Panc1 (cell line): ENCODE results near the gene CLDN5. TPM values are rescaled to one million over a fixed set of nuclear protein-coding genes. Genes with fewer than 3 reads are reported as not detected.
"Not testable (repeated sequence)": the region's sequence is repeated elsewhere in the genome, so short reads cannot be mapped to it uniquely, and the experiment has no call there.

Source experiments
- ATAC-seq: fragments of 200-7000 bp; cut with Tn5 transposase; 2 replicates; pipeline ENCODE4 v1.9.1; 2020; ENCODE audit warnings: mild to moderate bottlenecking, moderate library complexity
- BruUV-seq: library from RNA; stranded (reverse); fragments of 400-500 nt; replicated peaks from 2 replicates; lab custom pipeline; 2021; lab: Mats Ljungman, UMichigan
- CTCF ChIA-PET: fragments of 300-600 bp; sonication (Branson Sonifier 250); formaldehyde crosslinking; loops from one replicate; lab custom pipeline; 2022; ENCODE audit warnings: antibody characterized with exemption; lab: Charles Lee
- POLR2A ChIA-PET: fragments of 300-600 bp; sonication (Branson Sonifier 250); formaldehyde crosslinking; loops from one replicate; lab custom pipeline; 2022; ENCODE audit warnings: antibody characterized with exemption; lab: Charles Lee
- DNase-seq: peaks from one replicate; pipeline ENCODE4 v3.0.0-alpha.2; 2010; ENCODE audit warnings: low read depth, low spot score
- H3K27ac ChIP-seq: 2 replicates; pipeline ENCODE4 v1.5.1; 2011; ENCODE audit warnings: mild to moderate bottlenecking, low read length, inconsistent platforms
- H3K27me3 ChIP-seq: fragments of 200-500 bp; sonication (Bioruptor generic); 2 replicates; pipeline ENCODE4 v1.6.0; 2014; ENCODE audit warnings: low read length, inconsistent platforms; ENCODE audit not compliant: control insufficient read depth, insufficient read depth
- H3K36me3 ChIP-seq: fragments of 200-500 bp; sonication (Bioruptor generic); 2 replicates; pipeline ENCODE4 v1.5.1; 2014; ENCODE audit warnings: inconsistent platforms, mild to moderate bottlenecking, low read length, moderate library complexity; ENCODE audit not compliant: control insufficient read depth, insufficient read depth
- H3K4me1 ChIP-seq: 2 replicates; pipeline ENCODE4 v1.5.1; 2011; ENCODE audit warnings: inconsistent platforms, mild to moderate bottlenecking, low read length, moderate library complexity; ENCODE audit not compliant: control insufficient read depth, insufficient read depth
- H3K4me3 ChIP-seq, 2 experiments: 2 replicates each; pipeline ENCODE4 v1.5.1; 2011 to 2012; ENCODE audit warnings: low read depth in 2 of 2, low read length in 2 of 2, mild to moderate bottlenecking in 2 of 2, inconsistent platforms in 1 of 2, moderate library complexity in 1 of 2
- H3K9me3 ChIP-seq: fragments of 200-500 bp; sonication (Bioruptor generic); 2 replicates; pipeline ENCODE4 v1.5.1; 2014; ENCODE audit warnings: low read depth, mild to moderate bottlenecking, inconsistent platforms, low read length, moderate library complexity; ENCODE audit not compliant: control insufficient read depth, insufficient read depth
- POLR2AphosphoS5 ChIP-seq: IDR thresholded peaks from 2 replicates; pipeline ENCODE4 v1.6.1; 2012; ENCODE audit warnings: mild to moderate bottlenecking, low read depth, low read length, moderate library complexity
- SIN3A ChIP-seq: IDR thresholded peaks from 2 replicates; pipeline ENCODE4 v1.6.1; 2012; ENCODE audit warnings: low read depth, mild to moderate bottlenecking, low read length, moderate library complexity, borderline replicate concordance; ENCODE audit not compliant: insufficient read depth
- TCF7L2 ChIP-seq: IDR thresholded peaks from 2 replicates; pipeline ENCODE4 v1.6.1; 2011; ENCODE audit warnings: mild to moderate bottlenecking, low read depth, low read length, inconsistent platforms
- in situ Hi-C: cut with HindIII; loops from 2 replicates; pipeline ENCODE4 v1.10.0; 2016; ENCODE audit warnings: low sequenced_read_pairs, low pct_unique_long_range_greater_than_20kb
- intact Hi-C: fragments of 100-400 bp; cut with micrococcal nuclease; formaldehyde crosslinking; loops from one replicate; pipeline ENCODE4 v1.10.0; 2022; ENCODE audit not compliant: unreplicated experiment
- total RNA-seq: library from RNA; stranded (reverse); gene quantifications from one replicate; pipeline ENCODE4 v1.2.1, GENCODE V29; 2021; ENCODE audit not compliant: unreplicated experiment
- TF ChIP-seq, protein P1 (sequence below): fragments of 450-650 bp; IDR thresholded peaks from 2 replicates; pipeline ENCODE4 v1.5.1; 2017; ENCODE audit warnings: mild to moderate bottlenecking
- TF ChIP-seq, protein P2 (sequence below), 2 experiments: IDR thresholded peaks; 2 replicates each; pipeline ENCODE4 v1.6.1; 2011 to 2012; ENCODE audit warnings: low read depth in 2 of 2, control low read depth in 1 of 2, low read length in 1 of 2, mild to moderate bottlenecking in 1 of 2, moderate library complexity in 1 of 2; ENCODE audit not compliant: insufficient read depth in 1 of 2

Gene CLDN5
- total RNA-seq, 1 experiment from 2014 or later: 0.18 TPM

DNA sequence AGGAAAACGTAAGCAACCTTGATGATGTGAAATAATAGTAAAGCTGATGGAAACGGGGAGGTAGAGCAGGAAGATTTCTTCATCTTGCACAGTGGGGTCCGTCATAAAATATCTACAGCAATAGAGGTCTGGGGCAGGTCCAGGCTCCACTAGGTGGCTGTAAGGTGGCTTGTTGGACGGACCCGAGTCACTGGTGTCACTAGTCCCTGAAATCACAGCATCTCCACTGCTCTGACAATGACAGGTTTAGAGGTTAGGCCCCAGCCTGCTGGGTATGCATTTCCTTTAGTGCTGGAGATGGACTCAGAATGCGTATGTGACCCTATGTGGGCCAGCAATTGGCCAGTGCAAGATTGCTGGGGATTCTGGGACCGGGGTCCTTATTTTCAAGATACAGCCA is 25.2 kb upstream of the CLDN5 start:
- in situ Hi-C loops (no loop called here), intact Hi-C loops (no loop called here)
- ATAC-seq (no peak), DNase-seq (no peak)
- no peak overlapping the region for H3K4me3 ChIP-seq
- H3K27ac ChIP-seq: no peak overlapping the region
- no peak for TF ChIP-seq POLR2AphosphoS5
- TF ChIP-seq, protein P1, sequence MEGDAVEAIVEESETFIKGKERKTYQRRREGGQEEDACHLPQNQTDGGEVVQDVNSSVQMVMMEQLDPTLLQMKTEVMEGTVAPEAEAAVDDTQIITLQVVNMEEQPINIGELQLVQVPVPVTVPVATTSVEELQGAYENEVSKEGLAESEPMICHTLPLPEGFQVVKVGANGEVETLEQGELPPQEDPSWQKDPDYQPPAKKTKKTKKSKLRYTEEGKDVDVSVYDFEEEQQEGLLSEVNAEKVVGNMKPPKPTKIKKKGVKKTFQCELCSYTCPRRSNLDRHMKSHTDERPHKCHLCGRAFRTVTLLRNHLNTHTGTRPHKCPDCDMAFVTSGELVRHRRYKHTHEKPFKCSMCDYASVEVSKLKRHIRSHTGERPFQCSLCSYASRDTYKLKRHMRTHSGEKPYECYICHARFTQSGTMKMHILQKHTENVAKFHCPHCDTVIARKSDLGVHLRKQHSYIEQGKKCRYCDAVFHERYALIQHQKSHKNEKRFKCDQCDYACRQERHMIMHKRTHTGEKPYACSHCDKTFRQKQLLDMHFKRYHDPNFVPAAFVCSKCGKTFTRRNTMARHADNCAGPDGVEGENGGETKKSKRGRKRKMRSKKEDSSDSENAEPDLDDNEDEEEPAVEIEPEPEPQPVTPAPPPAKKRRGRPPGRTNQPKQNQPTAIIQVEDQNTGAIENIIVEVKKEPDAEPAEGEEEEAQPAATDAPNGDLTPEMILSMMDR: no peak
- TF ChIP-seq TCF7L2: no peak
- TF ChIP-seq, protein P2, sequence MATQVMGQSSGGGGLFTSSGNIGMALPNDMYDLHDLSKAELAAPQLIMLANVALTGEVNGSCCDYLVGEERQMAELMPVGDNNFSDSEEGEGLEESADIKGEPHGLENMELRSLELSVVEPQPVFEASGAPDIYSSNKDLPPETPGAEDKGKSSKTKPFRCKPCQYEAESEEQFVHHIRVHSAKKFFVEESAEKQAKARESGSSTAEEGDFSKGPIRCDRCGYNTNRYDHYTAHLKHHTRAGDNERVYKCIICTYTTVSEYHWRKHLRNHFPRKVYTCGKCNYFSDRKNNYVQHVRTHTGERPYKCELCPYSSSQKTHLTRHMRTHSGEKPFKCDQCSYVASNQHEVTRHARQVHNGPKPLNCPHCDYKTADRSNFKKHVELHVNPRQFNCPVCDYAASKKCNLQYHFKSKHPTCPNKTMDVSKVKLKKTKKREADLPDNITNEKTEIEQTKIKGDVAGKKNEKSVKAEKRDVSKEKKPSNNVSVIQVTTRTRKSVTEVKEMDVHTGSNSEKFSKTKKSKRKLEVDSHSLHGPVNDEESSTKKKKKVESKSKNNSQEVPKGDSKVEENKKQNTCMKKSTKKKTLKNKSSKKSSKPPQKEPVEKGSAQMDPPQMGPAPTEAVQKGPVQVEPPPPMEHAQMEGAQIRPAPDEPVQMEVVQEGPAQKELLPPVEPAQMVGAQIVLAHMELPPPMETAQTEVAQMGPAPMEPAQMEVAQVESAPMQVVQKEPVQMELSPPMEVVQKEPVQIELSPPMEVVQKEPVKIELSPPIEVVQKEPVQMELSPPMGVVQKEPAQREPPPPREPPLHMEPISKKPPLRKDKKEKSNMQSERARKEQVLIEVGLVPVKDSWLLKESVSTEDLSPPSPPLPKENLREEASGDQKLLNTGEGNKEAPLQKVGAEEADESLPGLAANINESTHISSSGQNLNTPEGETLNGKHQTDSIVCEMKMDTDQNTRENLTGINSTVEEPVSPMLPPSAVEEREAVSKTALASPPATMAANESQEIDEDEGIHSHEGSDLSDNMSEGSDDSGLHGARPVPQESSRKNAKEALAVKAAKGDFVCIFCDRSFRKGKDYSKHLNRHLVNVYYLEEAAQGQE (IDR thresholded peaks at IDR 0.05; ENCODE audit: insufficient read depth in 1 of 2, low read depth in 2 of 2, low read length in 1 of 2): no peak
- no peak for TF ChIP-seq SIN3A
- H3K4me1 ChIP-seq: no peaks in the 10 kb centered on the region
- ChIA-PET POLR2A (no interaction called here), CTCF (no interaction called here)
- no peaks in the 10 kb centered on the region for H3K9me3 ChIP-seq
- no TSS peak for BruUV-seq
- H3K36me3 ChIP-seq: no peaks in the 10 kb centered on the region
- no peaks in the 10 kb centered on the region for H3K27me3 ChIP-seq

DNA sequence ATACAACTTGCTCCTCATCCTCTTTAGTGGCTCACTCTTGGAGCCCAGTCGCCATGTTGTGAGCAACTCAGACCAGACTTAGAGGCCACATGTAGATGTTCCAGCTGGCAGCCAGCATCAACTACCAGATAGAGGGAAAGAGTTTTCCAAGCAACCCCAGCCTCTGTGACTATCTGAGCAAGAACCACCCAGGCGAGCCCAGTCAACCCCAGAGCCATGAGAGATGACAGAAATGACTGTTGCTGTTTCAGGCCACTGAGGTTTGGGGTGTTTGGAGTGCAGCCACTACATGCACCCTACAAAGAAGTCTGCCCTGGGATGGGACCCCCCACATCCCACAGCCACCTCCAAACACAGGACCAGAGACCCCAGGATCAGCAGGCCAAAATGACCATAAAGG is 24.8 kb upstream of the CLDN5 start:
- POLR2A ChIA-PET: no interaction called here
- Histone ChIP-seq H3K27me3 (no peaks in the 10 kb centered on the region), H3K9me3 (no peaks in the 10 kb centered on the region), H3K27ac (no peak overlapping the region), H3K36me3 (no peaks in the 10 kb centered on the region), H3K4me3 (no peak overlapping the region), H3K4me1 (no peaks in the 10 kb centered on the region)
- TF ChIP-seq TCF7L2 (no peak), SIN3A (no peak), POLR2AphosphoS5 (no peak)
- TF ChIP-seq, protein P2 (IDR thresholded peaks at IDR 0.05; ENCODE audit: insufficient read depth in 1 of 2, low read depth in 2 of 2, low read length in 1 of 2): no peak
- TF ChIP-seq, protein P1: no peak
- ATAC-seq (no peak), DNase-seq (no peak)
- no TSS peak for BruUV-seq
- in situ Hi-C loops (no loop called here), intact Hi-C loops (no loop called here)
- CTCF ChIA-PET: no interaction called here

DNA sequence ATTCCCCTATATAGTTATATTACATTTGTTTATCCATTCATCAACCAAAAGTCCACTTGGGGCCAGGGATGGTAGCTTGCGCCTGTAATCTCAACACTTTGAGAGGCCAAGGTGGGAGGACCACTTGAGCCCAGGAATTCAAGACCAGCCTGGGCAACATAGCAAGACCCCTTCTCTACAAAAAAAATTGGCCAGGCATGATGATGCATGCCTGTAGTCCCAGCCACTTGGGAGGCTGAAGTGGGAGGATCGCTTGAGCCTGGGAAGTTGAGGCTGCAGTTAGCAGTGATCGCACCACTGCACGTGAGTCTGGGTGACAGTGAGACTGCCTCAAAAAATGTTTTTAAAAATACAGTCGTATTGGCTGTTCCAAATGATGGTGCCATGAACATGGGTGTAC is 24.2 kb upstream of the CLDN5 start:
- POLR2A ChIA-PET, in situ Hi-C loops, ATAC-seq, intact Hi-C loops, H3K27me3 ChIP-seq, H3K4me1 ChIP-seq, H3K9me3 ChIP-seq, DNase-seq, H3K4me3 ChIP-seq, H3K36me3 ChIP-seq, H3K27ac ChIP-seq, BruUV-seq, CTCF ChIA-PET: not testable (repeated sequence)
